Endothelial cell of umbilical vein (primary cell): Measurements from ENCODE around the gene CLDN1.

Experiments
- CTCF ChIP-seq, 2 donors: IDR thresholded peaks; 1 replicate in 1 of 2; 2 replicates in 1 of 2; pipeline ENCODE4 v1.5.1; 2011; ENCODE audit warnings: low read length in 2 of 2, mild to moderate bottlenecking in 2 of 2, moderate library complexity in 2 of 2, control low read depth in 1 of 2, inconsistent platforms in 1 of 2, low read depth in 1 of 2; ENCODE audit not compliant: insufficient read depth in 1 of 2; ENCODE audit errors: extremely low read depth in 1 of 2
- EZH2 ChIP-seq: IDR thresholded peaks from 2 replicates; pipeline ENCODE4 v1.6.1; 2012; ENCODE audit warnings: borderline replicate concordance, low read depth, mild to moderate bottlenecking, moderate library complexity, low read length, inconsistent platforms; ENCODE audit not compliant: severe bottlenecking
- FOS ChIP-seq: IDR thresholded peaks from 2 replicates; pipeline ENCODE4 v1.6.1; 2011; ENCODE audit warnings: mild to moderate bottlenecking, low read length, moderate library complexity, borderline replicate concordance; ENCODE audit not compliant: insufficient read depth
- GATA2 ChIP-seq: IDR thresholded peaks from 2 replicates; pipeline ENCODE4 v1.7.0; 2011; ENCODE audit warnings: low read depth, mild to moderate bottlenecking, moderate library complexity, mixed read lengths, low read length; ENCODE audit not compliant: insufficient read length, insufficient read depth
- JUN ChIP-seq: IDR thresholded peaks from 2 replicates; pipeline ENCODE4 v1.6.1; 2011; ENCODE audit warnings: borderline replicate concordance, low read depth; ENCODE audit not compliant: insufficient read length, insufficient read depth
- MAX ChIP-seq: IDR thresholded peaks from 2 replicates; pipeline ENCODE4 v1.6.1; 2011; ENCODE audit not compliant: insufficient read depth, insufficient read length
- MYC ChIP-seq: IDR thresholded peaks from one replicate; pipeline ENCODE4 v1.6.1; 2011; ENCODE audit warnings: mild to moderate bottlenecking, low read depth, low read length
- POLR2A ChIP-seq: IDR thresholded peaks from 2 replicates; pipeline ENCODE4 v1.6.1; 2012; ENCODE audit warnings: low read depth, mild to moderate bottlenecking, control low read depth, low read length
- POLR2AphosphoS5 ChIP-seq: IDR thresholded peaks from 2 replicates; pipeline ENCODE4 v1.6.1; 2012; ENCODE audit warnings: low read depth, mild to moderate bottlenecking, control low read depth, low read length, moderate library complexity; ENCODE audit not compliant: insufficient read depth

DNA sequence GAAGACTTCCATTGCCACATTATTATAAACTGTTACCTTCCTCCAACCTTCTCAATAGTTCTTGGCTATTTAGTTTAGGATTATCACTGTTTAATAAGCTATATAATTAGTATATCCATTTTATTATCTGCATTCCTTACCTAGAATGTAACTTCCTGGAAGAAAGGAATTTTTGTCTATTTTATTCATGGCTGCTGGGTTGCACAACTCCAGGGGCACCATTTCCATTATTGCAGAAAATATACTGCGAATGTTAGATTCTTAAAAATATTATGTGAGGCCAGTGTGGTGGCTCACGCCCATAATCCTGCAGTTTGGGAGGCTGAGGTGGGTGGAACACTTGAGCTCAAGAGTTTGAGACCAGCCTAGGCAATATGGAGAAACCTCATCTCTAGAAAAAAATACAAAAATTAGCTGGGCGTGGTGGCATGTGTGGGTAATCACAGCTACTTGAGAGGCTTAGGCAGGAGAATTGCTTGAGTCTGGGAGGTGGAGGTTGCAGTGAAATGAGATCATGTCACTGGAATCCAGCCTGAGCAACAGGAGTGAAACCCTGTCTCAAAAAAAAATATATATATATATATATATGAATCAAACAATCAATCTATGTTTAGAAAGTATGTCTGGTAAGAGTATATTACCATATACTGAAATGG, 19.9 kb downstream of the CLDN1 start:
- no peak for TF ChIP-seq POLR2A
- no peak for TF ChIP-seq EZH2
- TF ChIP-seq CTCF (IDR thresholded peaks at IDR 0.05; ENCODE audit: extremely low read depth in 1 of 2, insufficient read depth in 1 of 2, low read depth in 1 of 2, low read length in 2 of 2) = no peak
- TF ChIP-seq POLR2AphosphoS5 = no peak
- TF ChIP-seq JUN = no peak
- no peak for TF ChIP-seq MAX
- TF ChIP-seq FOS = no peak
- TF ChIP-seq MYC = no peak
- TF ChIP-seq GATA2 = no peak
